Loucy (cell line): ENCODE data around the gene PNPLA1.

ENCODE experiments used
- CTCF ChIP-seq: fragments of 200-600 bp; sonication (generic); conservative IDR thresholded peaks from 2 replicates; pipeline ENCODE4 v1.5.1; 2014; ENCODE audit warnings: mild to moderate bottlenecking, antibody characterized with exemption, low read length
- EZH2phosphoT487 ChIP-seq: fragments of 200-600 bp; IDR thresholded peaks from 2 replicates; pipeline ENCODE4 v1.6.1; 2018; ENCODE audit warnings: antibody characterized with exemption, mild to moderate bottlenecking, moderate library complexity, borderline replicate concordance

- TF ChIP-seq CTCF: no peak
- no peak for TF ChIP-seq EZH2phosphoT487
Measured at GRCh38 chr6:36269834-36270705, at the start of gene PNPLA1.
